PC-9 (cell line): ENCODE measurements around the gene ARNT2. TPM values are rescaled to one million over a fixed set of nuclear protein-coding genes. Genes with fewer than 3 reads are reported as not detected.

Experiments
- BruUV-seq: library from RNA; stranded (reverse); fragments of 400-500 nt; replicated peaks from 2 replicates; lab custom pipeline; 2021; lab: Mats Ljungman, UMichigan
- CTCF ChIA-PET: fragments of 300-600 bp; sonication (Branson Sonifier 250); formaldehyde crosslinking; loops from one replicate; lab custom pipeline; 2022; ENCODE audit warnings: antibody characterized with exemption; lab: Charles Lee
- POLR2A ChIA-PET: fragments of 300-600 bp; sonication (Branson Sonifier 250); formaldehyde crosslinking; loops from one replicate; lab custom pipeline; 2022; ENCODE audit warnings: antibody characterized with exemption; ENCODE audit not compliant: unreplicated experiment; lab: Charles Lee
- DNase-seq, 2 experiments: peaks; one replicate each; pipeline versions ENCODE4 v3.0.0 to v3.0.0-alpha.2; 2015 to 2022; ENCODE audit warnings: mixed read lengths in 1 of 2
- H2AFZ ChIP-seq: fragments of 200-600 bp; sonication (generic); 2 replicates; pipeline ENCODE4 v1.8.1; 2017; ENCODE audit warnings: antibody characterized with exemption
- H3F3A ChIP-seq: fragments of 200-600 bp; sonication (generic); 2 replicates; pipeline ENCODE4 v1.8.1; 2017; ENCODE audit warnings: antibody characterized with exemption, mild to moderate bottlenecking, low read depth; ENCODE audit not compliant: insufficient read depth
- H3K27ac ChIP-seq: fragments of 200-600 bp; sonication (generic); 2 replicates; pipeline ENCODE4 v1.6.1; 2016; ENCODE audit warnings: mixed run types
- H3K27me3 ChIP-seq: fragments of 200-600 bp; sonication (generic); 2 replicates; pipeline ENCODE4 v1.6.1; 2016; ENCODE audit warnings: low read depth, mixed run types; ENCODE audit not compliant: insufficient read depth
- H3K36me3 ChIP-seq: fragments of 200-600 bp; sonication (generic); 2 replicates; pipeline ENCODE4 v1.6.1; 2016; ENCODE audit warnings: low read depth, mixed run types
- H3K4me1 ChIP-seq: fragments of 200-600 bp; sonication (generic); replicated peaks from 2 replicates; pipeline ENCODE4 v1.6.1; 2016; ENCODE audit warnings: mixed run types; ENCODE audit not compliant: insufficient read depth
- H3K4me2 ChIP-seq: fragments of 200-600 bp; sonication (generic); 2 replicates; pipeline ENCODE4 v1.6.1; 2017; ENCODE audit warnings: mixed run types
- H3K4me3 ChIP-seq: fragments of 200-600 bp; sonication (generic); 2 replicates; pipeline ENCODE4 v1.6.1; 2016; ENCODE audit warnings: mixed run types
- H3K79me2 ChIP-seq: fragments of 200-600 bp; sonication (generic); 2 replicates; pipeline ENCODE4 v1.6.1; 2017; ENCODE audit warnings: low read depth, mixed run types
- H3K9me2 ChIP-seq: fragments of 200-600 bp; sonication (generic); 2 replicates; pipeline ENCODE4 v1.8.1; 2017; ENCODE audit warnings: mild to moderate bottlenecking; ENCODE audit not compliant: insufficient read depth
- H3K9me3 ChIP-seq: fragments of 200-600 bp; sonication (generic); 2 replicates; pipeline ENCODE4 v1.8.1; 2016; ENCODE audit warnings: low read depth; ENCODE audit not compliant: insufficient read depth
- H4K20me1 ChIP-seq: fragments of 200-600 bp; sonication (generic); 2 replicates; pipeline ENCODE4 v1.8.1; 2017; ENCODE audit not compliant: insufficient read depth
- CTCF ChIP-seq: fragments of 200-600 bp; sonication (generic); conservative IDR thresholded peaks from 2 replicates; pipeline ENCODE4 v1.6.1; 2017; ENCODE audit warnings: mixed run types, antibody characterized with exemption, mild to moderate bottlenecking, moderate library complexity
- EZH2 ChIP-seq: fragments of 200-600 bp; sonication (generic); IDR thresholded peaks from 2 replicates; pipeline ENCODE4 v1.8.0; 2017; ENCODE audit warnings: antibody characterized with exemption, low read depth
- intact Hi-C: fragments of 100-400 bp; cut with micrococcal nuclease; formaldehyde crosslinking; loops from one replicate; pipeline ENCODE4 v1.10.0; 2022; ENCODE audit not compliant: unreplicated experiment
- total RNA-seq: library from RNA; stranded (reverse); gene quantifications from 2 replicates; pipeline ENCODE4 v1.2.3, GENCODE V29; 2021

Gene ARNT2
- total RNA-seq, 1 experiment from 2014 or later = 4.3 TPM

DNA sequence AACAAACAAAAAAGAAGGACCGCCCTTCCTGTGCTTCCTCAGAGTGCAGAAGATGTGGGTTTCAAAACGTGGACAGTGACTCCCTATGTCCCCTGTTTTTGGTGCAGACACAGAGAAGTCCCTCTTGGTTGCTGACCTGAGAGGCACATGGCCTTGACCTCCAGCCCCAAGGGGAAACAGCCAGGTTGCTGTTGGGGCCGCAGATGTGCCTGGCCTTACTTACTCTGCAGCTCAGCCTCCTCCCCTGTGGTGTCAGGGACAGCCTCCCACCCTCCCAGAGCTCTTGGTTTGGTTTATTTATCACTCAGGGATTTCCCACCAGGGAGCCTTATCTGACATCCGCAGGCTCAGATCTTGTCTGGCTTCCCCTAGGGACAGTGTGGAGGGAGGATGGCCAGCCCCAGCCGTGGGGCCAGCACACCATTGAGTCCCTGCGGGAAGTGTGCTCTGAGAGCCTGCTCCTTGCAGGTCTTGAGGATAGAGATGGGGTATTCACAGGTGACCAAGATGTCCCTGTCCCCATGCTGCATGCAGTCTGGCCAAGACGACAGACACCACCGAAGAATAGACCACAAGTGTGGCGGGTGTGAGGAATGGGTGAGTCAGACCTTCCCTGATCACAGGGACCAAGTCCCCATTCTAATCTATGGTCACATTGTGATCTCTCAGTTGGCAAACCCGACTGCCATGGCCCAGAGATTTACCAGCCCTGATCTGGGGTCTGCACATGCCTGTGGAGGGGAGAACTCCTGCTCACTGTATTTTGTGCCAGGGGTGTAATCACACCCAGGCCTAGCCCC lies 156.6 kb downstream of the ARNT2 start:
- POLR2A ChIA-PET = no interaction called here
- no peaks in the 10 kb centered on the region for H3F3A ChIP-seq
- no peaks in the 10 kb centered on the region for H3K9me3 ChIP-seq
- no peaks in the 10 kb centered on the region for H4K20me1 ChIP-seq
- BruUV-seq = no TSS peak
- DNase-seq = no peak
- H3K79me2 ChIP-seq = no peaks in the 10 kb centered on the region
- no peaks in the 10 kb centered on the region for H3K27me3 ChIP-seq
- TF ChIP-seq CTCF = no peak
- TF ChIP-seq EZH2 = no peak
- intact Hi-C loops = loop anchor here (10.0 kb wide), 1 partner anchor 704 kb away; no protein-coding TSS in a partner anchor
- no peaks in the 10 kb centered on the region for H3K4me1 ChIP-seq
- CTCF ChIA-PET = no interaction called here
- no peak overlapping the region for H3K27ac ChIP-seq
- no peaks in the 10 kb centered on the region for H3K9me2 ChIP-seq
- no peak overlapping the region for H2AFZ ChIP-seq
- H3K4me3 ChIP-seq = no peak overlapping the region
- H3K36me3 ChIP-seq = no peaks in the 10 kb centered on the region
- H3K4me2 ChIP-seq = no peak overlapping the region

GRCh38 chr15:80561500-80561899 lies 157.3 kb downstream of the ARNT2 start:
- H2AFZ ChIP-seq = no peak overlapping the region
- no peaks in the 10 kb centered on the region for H3K4me1 ChIP-seq
- DNase-seq = no peak
- intact Hi-C loops = loop anchor here (10.0 kb wide), 1 partner anchor 703 kb away; no protein-coding TSS in a partner anchor
- no peaks in the 10 kb centered on the region for H3K9me3 ChIP-seq
- no peaks in the 10 kb centered on the region for H3F3A ChIP-seq
- H3K4me3 ChIP-seq = no peak overlapping the region
- no peaks in the 10 kb centered on the region for H3K79me2 ChIP-seq
- H3K9me2 ChIP-seq = no peaks in the 10 kb centered on the region
- no peak overlapping the region for H3K27ac ChIP-seq
- ChIA-PET POLR2A (no interaction called here), CTCF (no interaction called here)
- H3K36me3 ChIP-seq = no peaks in the 10 kb centered on the region
- BruUV-seq = no TSS peak
- no peak for TF ChIP-seq CTCF
- TF ChIP-seq EZH2 = no peak
- H4K20me1 ChIP-seq = no peaks in the 10 kb centered on the region
- H3K4me2 ChIP-seq = no peak overlapping the region
- H3K27me3 ChIP-seq = no peaks in the 10 kb centered on the region

DNA sequence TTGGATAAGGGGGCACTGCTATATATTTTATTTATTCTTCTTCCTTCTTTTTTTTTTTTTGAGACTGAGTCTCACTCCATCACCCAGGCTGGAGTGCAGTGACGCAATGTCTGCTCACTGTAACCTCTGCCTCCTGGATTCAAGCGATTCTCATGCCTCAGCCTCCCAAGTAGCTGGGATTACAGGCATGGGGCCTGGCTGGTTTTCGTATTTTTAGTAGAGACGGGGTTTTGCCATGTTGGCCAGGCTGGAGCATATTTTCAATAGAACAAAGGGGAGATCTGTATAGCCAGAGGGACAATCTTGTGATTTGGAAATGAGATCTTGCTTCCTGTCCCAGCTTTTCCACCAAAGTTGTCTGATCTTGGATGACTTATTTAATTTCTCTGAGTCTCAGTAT lies 157.9 kb downstream of the ARNT2 start:
- H3K9me3 ChIP-seq = no peaks in the 10 kb centered on the region

More for the DNA sequence above, 157.9 kb downstream of the ARNT2 start:
- POLR2A ChIA-PET = no interaction called here
- Histone ChIP-seq H3K79me2 (no peaks in the 10 kb centered on the region), H3K36me3 (no peaks in the 10 kb centered on the region), H3K27ac (no peak overlapping the region), H3K27me3 (no peaks in the 10 kb centered on the region), H3K4me1 (no peaks in the 10 kb centered on the region), H3K4me2 (no peak overlapping the region), H3K4me3 (no peak overlapping the region), H3F3A (no peaks in the 10 kb centered on the region), H2AFZ (no peak overlapping the region), H4K20me1 (no peaks in the 10 kb centered on the region), H3K9me2 (no peaks in the 10 kb centered on the region)
- intact Hi-C loops = loop anchor here (10.0 kb wide), 1 partner anchor 703 kb away; no protein-coding TSS in a partner anchor
- TF ChIP-seq EZH2 (no peak), CTCF (no peak)
- CTCF ChIA-PET = interaction anchor here (0.7 kb wide), 1 partner anchor 884 kb away, joined by 4 read pairs; no protein-coding TSS in a partner anchor
- no TSS peak for BruUV-seq
- no peak for DNase-seq
